Kidney (tissue), 14 donors: Measurements from ENCODE around the gene SSR4. TPM values are rescaled to one million over a fixed set of nuclear protein-coding genes. Genes with fewer than 3 reads are reported as not detected.
"Not testable (repeated sequence)": the region's sequence is repeated elsewhere in the genome, so short reads cannot be mapped to it uniquely, and the experiment has no call there.

ENCODE experiments used
- DNase-seq, 5 donors: peaks; one replicate each; pipeline ENCODE4 v3.0.0-alpha.2; 2013 to 2020
- FAIRE-seq: peaks from 2 replicates; lab custom pipeline; 2012; peaks lifted over from hg19 to GRCh38; lab: Jason Lieb, UNC
- H3K27ac ChIP-seq, 2 donors: one replicate each; pipeline ENCODE4 v1.7.0; 2013; ENCODE audit warnings: low read depth in 2 of 2, low read length in 2 of 2, inconsistent platforms in 1 of 2
- H3K27me3 ChIP-seq: one replicate; pipeline ENCODE4 v1.7.1; 2013; ENCODE audit warnings: low read length, inconsistent platforms; ENCODE audit not compliant: control insufficient read depth, insufficient read depth
- H3K36me3 ChIP-seq, 3 donors: one replicate each; pipeline versions ENCODE4 v1.7.0 to v1.7.1; 2013; ENCODE audit warnings: low read length in 3 of 3, control low read depth in 1 of 3, inconsistent platforms in 1 of 3; ENCODE audit not compliant: insufficient read depth in 3 of 3, control insufficient read depth in 2 of 3
- H3K4me1 ChIP-seq, 3 donors: one replicate each; pipeline versions ENCODE4 v1.7.0 to v1.7.1; 2013; ENCODE audit warnings: low read length in 3 of 3, inconsistent platforms in 1 of 3, low read depth in 1 of 3; ENCODE audit not compliant: control insufficient read depth in 2 of 3, insufficient read depth in 2 of 3
- H3K4me3 ChIP-seq, 3 donors: one replicate each; pipeline versions ENCODE4 v1.7.0 to v1.8.1; 2013; ENCODE audit warnings: low read length in 3 of 3, control low read depth in 1 of 3, inconsistent platforms in 1 of 3
- H3K9ac ChIP-seq, 3 donors: one replicate each; pipeline versions ENCODE4 v1.7.0 to v1.7.1; 2013; ENCODE audit warnings: low read length in 3 of 3, control low read depth in 1 of 3, inconsistent platforms in 1 of 3
- H3K9me3 ChIP-seq, 3 donors: one replicate each; pipeline versions ENCODE4 v1.7.0 to v1.7.1; 2013; ENCODE audit warnings: low read length in 3 of 3, control low read depth in 1 of 3, inconsistent platforms in 1 of 3; ENCODE audit not compliant: control insufficient read depth in 2 of 3, insufficient read depth in 1 of 3
- intact Hi-C: fragments of 100-400 bp; cut with DNase I; formaldehyde crosslinking; loops from one replicate; pipeline ENCODE4 v1.11.1; 2022
- polyA plus RNA-seq: library from polyadenylated mRNA; stranded (reverse); fragments of 350-450 nt; fragmentation: Illumina TruSeq; extraction: RNeasy Lipid Tissue Mini Kit (QIAGEN cat#74804); gene quantifications from one replicate; pipeline ENCODE4 v1.2.3, GENCODE V29; 2014; ENCODE audit warnings: low read depth, low replicate concordance; ENCODE audit not compliant: insufficient read depth
- total RNA-seq: library from RNA; stranded (reverse); fragmentation: NEBNext Ultra II Directional; extraction: Animal tissue kit (Norgen Biotek cat#: 25700); gene quantifications from one replicate; pipeline ENCODE4 v1.2.1, GENCODE V29; 2021
- TF ChIP-seq, protein P1 (sequence below): IDR thresholded peaks from 3 replicates; pipeline ENCODE4 v1.5.1; 2012; ENCODE audit warnings: mild to moderate bottlenecking, moderate library complexity, borderline replicate concordance; ENCODE audit not compliant: insufficient read depth; ENCODE audit errors: extremely low read depth
- donor health status: control.
- donor health status: control.
- donor health status: control.
- donor health status: control.
- donor health status: control.
- donor health status: DM: yes; HTN: yes; CAD: no.
- donor health status: Normal renal cell carcinoma (clear cell type).

The SSR4 gene
- total and polyA plus RNA-seq, 2 donors from 2014 or later, result 226 to 473 TPM

DNA sequence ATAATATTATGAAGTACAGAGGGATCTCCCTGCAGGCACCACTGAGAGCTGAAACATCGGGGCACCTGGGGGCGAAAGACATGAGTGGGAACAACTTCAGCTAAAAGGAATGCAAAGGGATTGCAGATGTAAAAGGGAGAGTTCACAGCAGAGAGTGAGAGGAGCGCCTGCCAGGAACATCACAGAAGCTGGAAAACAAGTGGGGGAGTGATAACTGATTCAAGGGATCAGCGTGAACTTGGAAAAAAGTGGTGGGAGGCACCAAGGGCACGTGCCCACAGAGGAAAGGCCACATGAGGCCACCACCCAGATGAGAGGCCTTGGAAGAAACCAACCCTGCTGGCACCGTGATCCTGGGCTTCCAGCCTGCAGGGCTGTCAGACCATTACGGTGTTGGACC lies 45.5 kb upstream of the SSR4 start:
- intact Hi-C loops, result not testable (repeated sequence)

DNA sequence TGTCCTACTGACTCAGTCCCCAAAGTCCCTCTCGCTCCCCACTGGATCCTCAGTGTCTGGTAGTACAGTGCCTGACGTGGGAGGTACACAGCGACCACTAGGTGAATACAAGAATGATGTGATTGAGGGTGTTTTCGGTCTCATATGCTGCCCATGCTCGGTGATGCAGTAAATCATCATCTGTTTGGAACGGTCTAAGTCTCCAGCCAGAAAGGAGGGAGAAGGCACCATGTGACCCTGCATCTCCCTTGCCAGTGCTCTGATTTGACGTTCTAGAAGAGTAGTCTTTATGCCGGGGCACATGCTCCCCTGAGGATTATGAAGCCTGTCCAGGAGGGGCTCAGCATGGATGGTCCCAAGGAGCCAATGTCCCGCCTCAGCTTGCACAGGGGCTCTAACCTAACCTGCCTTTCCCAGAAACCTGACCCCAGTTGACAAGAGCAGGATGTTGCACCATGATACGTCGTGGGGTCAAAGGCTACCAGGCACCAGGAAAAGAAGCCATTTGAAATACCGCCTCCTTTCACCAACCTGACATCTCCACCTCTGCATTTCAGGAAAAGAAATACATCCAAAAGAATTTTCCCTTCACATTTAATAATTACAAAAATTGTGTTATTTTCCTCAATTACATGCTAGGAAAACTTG lies 44.2 kb upstream of the SSR4 start:
- H3K9me3 ChIP-seq, result no peaks in the 10 kb centered on the region
- H3K36me3 ChIP-seq, result no peaks in the 10 kb centered on the region
- no peak overlapping the region for H3K27ac ChIP-seq
- TF ChIP-seq, protein P1, sequence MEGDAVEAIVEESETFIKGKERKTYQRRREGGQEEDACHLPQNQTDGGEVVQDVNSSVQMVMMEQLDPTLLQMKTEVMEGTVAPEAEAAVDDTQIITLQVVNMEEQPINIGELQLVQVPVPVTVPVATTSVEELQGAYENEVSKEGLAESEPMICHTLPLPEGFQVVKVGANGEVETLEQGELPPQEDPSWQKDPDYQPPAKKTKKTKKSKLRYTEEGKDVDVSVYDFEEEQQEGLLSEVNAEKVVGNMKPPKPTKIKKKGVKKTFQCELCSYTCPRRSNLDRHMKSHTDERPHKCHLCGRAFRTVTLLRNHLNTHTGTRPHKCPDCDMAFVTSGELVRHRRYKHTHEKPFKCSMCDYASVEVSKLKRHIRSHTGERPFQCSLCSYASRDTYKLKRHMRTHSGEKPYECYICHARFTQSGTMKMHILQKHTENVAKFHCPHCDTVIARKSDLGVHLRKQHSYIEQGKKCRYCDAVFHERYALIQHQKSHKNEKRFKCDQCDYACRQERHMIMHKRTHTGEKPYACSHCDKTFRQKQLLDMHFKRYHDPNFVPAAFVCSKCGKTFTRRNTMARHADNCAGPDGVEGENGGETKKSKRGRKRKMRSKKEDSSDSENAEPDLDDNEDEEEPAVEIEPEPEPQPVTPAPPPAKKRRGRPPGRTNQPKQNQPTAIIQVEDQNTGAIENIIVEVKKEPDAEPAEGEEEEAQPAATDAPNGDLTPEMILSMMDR, result no peak
- DNase-seq, result peak in 2 of 5 donors; percentile 8 to 25
- no peak overlapping the region for H3K4me3 ChIP-seq
- no peaks in the 10 kb centered on the region for H3K4me1 ChIP-seq
- H3K27me3 ChIP-seq, result no peaks in the 10 kb centered on the region
- no peak overlapping the region for H3K9ac ChIP-seq
- intact Hi-C loops, result no loop called here
- no peak for FAIRE-seq

More for the DNA sequence above, 45.5 kb upstream of the SSR4 start:
- not testable (repeated sequence) for DNase-seq, FAIRE-seq, H3K27me3 ChIP-seq, H3K36me3 ChIP-seq, H3K9ac ChIP-seq, H3K4me1 ChIP-seq, H3K27ac ChIP-seq, H3K4me3 ChIP-seq, H3K9me3 ChIP-seq

DNA sequence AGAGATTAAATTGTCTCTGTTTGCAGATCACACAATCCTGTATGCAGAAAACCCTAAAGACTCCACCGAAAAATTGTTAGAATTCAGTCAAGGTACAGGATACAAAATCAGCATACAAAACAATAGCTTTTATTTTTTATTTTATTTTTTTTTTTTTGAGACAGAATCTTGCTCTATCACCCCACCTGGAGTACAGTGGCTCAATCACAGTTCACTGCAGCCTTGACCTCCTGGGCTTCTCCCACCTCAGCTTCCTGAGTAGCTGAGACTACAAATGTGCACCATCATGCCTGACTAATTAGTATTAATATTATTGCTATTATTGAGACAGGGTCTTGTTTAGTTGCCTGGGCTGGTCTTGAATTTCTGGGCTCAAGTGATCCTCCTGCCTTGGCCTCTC lies 39.3 kb upstream of the SSR4 start:
- Histone ChIP-seq H3K9me3 (peaks cover 0 to 1% (median 0%) of the 10 kb centered on the region in 3 donors), H3K27me3 (no peaks in the 10 kb centered on the region), H3K27ac (no peak overlapping the region), H3K36me3 (no peaks in the 10 kb centered on the region), H3K4me1 (no peaks in the 10 kb centered on the region), H3K9ac (no peak overlapping the region), H3K4me3 (no peak overlapping the region)
- FAIRE-seq (peak; percentile 11), DNase-seq (no peak)
- TF ChIP-seq, protein P1, result no peak
- intact Hi-C loops, result no loop called here

DNA sequence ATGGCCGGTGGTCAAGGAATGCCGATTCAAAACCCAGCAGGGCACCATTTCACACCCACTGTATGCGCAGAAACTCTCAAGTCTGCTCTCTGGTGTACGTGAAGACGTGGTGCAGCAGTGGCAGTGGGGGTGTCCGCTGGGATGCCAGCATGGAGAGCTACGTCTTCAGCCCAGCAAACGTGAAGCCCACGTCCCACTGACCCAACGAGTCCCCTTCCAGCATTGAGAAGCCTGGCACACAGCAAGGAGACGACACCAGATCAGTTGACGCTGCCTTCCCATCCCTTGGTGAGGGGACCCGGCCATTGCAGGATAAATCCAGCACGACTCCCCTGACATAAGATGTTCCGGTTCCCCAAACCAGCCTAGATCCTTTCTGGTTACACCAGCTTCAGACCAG lies 32.6 kb upstream of the SSR4 start:
- no peak overlapping the region for H3K9ac ChIP-seq
- no peaks in the 10 kb centered on the region for H3K27me3 ChIP-seq
- no peak overlapping the region for H3K4me3 ChIP-seq
- no peaks in the 10 kb centered on the region for H3K9me3 ChIP-seq
- intact Hi-C loops, result loop anchor here (10.0 kb wide), 1 partner anchor 193 kb away; no protein-coding TSS in a partner anchor
- no peaks in the 10 kb centered on the region for H3K36me3 ChIP-seq
- no peak overlapping the region for H3K27ac ChIP-seq
- FAIRE-seq (no peak), DNase-seq (no peak)
- no peaks in the 10 kb centered on the region for H3K4me1 ChIP-seq
- TF ChIP-seq, protein P1, result no peak
